SK-N-SH treated with all-trans-retinoic acid at 6 μM for 48 hours (cell line): Measurements from ENCODE around the gene THOP1.

ENCODE experiments used
- PPARA ChIP-seq: fragments of 250-450 bp; sonication (Bioruptor Pico); IDR thresholded peaks from 2 replicates; pipeline ENCODE4 v1.5.0; 2020; ENCODE audit warnings: mild to moderate bottlenecking, borderline replicate concordance
- RARB ChIP-seq: fragments of 250-450 bp; sonication (Bioruptor Pico); IDR thresholded peaks from 2 replicates; pipeline ENCODE4 v1.8.0; 2021; ENCODE audit warnings: mild to moderate bottlenecking, moderate library complexity
- SNAI2 ChIP-seq: fragments of 250-450 bp; sonication (Bioruptor Pico); IDR thresholded peaks from 2 replicates; pipeline ENCODE4 v1.5.0; 2020; ENCODE audit warnings: mild to moderate bottlenecking, moderate library complexity
- TF ChIP-seq, protein P1 (sequence below): fragments of 250-450 bp; sonication (Bioruptor Pico); IDR thresholded peaks from 2 replicates; pipeline ENCODE4 v1.5.0; 2020; ENCODE audit warnings: mild to moderate bottlenecking, moderate library complexity

DNA sequence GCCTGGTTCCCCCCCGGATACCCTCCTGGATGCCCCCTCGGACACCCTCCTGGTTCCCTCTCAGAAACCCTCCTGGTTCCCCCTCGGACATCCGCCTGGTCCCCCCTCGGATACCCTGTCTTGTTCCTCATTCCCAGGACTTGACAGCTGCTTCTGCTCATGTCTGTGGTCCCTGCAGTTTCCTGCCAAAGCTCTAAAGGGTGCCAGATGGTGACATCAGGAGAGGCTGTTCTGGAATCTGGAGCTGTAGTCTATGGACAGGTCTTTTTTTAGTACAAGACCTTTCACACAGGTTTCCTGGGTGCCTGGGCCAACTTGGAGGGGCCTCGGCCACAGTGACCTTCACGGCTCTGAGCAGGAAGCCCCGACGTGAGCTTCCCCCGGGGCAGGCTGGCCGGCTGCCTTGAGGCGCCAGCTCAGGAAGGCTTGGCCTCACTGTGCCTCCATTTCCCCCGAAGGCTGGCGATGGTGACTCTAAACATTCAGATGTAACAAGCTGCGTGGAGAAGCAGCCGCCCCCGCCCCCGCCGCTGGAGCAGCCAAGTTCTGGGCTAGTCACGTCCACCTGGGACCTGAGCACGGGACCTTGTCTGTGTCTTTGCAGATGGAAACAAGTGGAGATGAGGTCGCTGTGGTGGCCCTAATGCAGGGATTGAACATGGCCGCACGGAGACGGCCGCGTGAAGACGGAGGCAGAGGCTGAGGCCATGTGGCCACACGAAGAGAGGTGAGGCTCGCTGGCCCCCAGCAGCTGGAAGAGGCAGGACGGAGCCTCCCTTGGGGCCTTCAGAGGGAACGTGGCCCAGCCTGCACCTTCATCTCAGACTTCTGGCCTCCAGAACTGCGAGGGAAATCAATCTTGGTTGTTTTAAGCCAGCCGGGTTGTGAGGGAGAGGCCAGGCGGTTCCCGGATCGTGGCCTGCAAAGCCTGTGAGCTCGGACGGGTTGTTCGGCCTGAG lies 15.0 kb upstream of the THOP1 start:
- TF ChIP-seq SNAI2 (CRISPR knock-in tag) (no peak), PPARA (CRISPR knock-in tag) (no peak), RARB (CRISPR knock-in tag) (no peak)
- TF ChIP-seq, protein P1, sequence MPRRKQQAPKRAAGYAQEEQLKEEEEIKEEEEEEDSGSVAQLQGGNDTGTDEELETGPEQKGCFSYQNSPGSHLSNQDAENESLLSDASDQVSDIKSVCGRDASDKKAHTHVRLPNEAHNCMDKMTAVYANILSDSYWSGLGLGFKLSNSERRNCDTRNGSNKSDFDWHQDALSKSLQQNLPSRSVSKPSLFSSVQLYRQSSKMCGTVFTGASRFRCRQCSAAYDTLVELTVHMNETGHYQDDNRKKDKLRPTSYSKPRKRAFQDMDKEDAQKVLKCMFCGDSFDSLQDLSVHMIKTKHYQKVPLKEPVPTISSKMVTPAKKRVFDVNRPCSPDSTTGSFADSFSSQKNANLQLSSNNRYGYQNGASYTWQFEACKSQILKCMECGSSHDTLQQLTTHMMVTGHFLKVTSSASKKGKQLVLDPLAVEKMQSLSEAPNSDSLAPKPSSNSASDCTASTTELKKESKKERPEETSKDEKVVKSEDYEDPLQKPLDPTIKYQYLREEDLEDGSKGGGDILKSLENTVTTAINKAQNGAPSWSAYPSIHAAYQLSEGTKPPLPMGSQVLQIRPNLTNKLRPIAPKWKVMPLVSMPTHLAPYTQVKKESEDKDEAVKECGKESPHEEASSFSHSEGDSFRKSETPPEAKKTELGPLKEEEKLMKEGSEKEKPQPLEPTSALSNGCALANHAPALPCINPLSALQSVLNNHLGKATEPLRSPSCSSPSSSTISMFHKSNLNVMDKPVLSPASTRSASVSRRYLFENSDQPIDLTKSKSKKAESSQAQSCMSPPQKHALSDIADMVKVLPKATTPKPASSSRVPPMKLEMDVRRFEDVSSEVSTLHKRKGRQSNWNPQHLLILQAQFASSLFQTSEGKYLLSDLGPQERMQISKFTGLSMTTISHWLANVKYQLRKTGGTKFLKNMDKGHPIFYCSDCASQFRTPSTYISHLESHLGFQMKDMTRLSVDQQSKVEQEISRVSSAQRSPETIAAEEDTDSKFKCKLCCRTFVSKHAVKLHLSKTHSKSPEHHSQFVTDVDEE (CRISPR knock-in tag), result no peak
